GM12878 (cell line): ENCODE data around the gene MPC1L. TPM values are rescaled to one million over a fixed set of nuclear protein-coding genes. Genes with fewer than 3 reads are reported as not detected.

Experiments used
- ATAC-seq: fragments of 200-7000 bp; cut with Tn5 transposase; 3 replicates; pipeline ENCODE4 v1.9.1; 2020; ENCODE audit warnings: mild to moderate bottlenecking, moderate library complexity
- BruUV-seq: library from RNA; stranded (reverse); fragments of 400-500 nt; replicated peaks from 2 replicates; lab custom pipeline; 2021; lab: Mats Ljungman, UMichigan
- CTCF ChIA-PET: fragments of 300-600 bp; sonication (Branson Sonifier 250); formaldehyde crosslinking; extraction: SDS; loops from one replicate; lab custom pipeline; 2021; ENCODE audit warnings: inconsistent platforms; lab: Yijun Ruan, JAX
- POLR2A ChIA-PET: fragments of 350-600 bp; formaldehyde crosslinking; extraction: SDS; loops from one replicate; lab custom pipeline; 2021; ENCODE audit warnings: inconsistent platforms; lab: Charles Lee
- RAD21 ChIA-PET: fragments of 300-600 bp; sonication (Branson Sonifier 250); formaldehyde crosslinking; loops from one replicate; lab custom pipeline; 2023; ENCODE audit warnings: antibody characterized with exemption; ENCODE audit not compliant: unreplicated experiment; lab: Charles Lee
- SMC1A ChIA-PET: fragments of 300-600 bp; sonication (Branson Sonifier 250); formaldehyde crosslinking; loops from one replicate; lab custom pipeline; 2023; ENCODE audit not compliant: unreplicated experiment, uncharacterized antibody; lab: Charles Lee
- DNase-seq: peaks from one replicate; pipeline ENCODE4 v3.0.0-alpha.2; 2011; ENCODE audit warnings: low read depth, low spot score
- FAIRE-seq: peaks from 3 replicates; lab custom pipeline; 2011; peaks lifted over from hg19 to GRCh38; lab: Jason Lieb, UNC
- H2AFZ ChIP-seq: 2 replicates; pipeline ENCODE4 v1.6.0; 2011; ENCODE audit warnings: low read depth, low read length, control low read depth; ENCODE audit not compliant: control insufficient read depth
- H3K27ac ChIP-seq: 2 replicates; pipeline ENCODE4 v1.5.1; 2011; ENCODE audit warnings: control low read depth; ENCODE audit not compliant: control insufficient read depth, insufficient read depth
- H3K27me3 ChIP-seq, 2 experiments: replicated peaks in 1 of 2; 2 replicates each; pipeline versions ENCODE4 v1.6.0 to v1.6.1; 2011; ENCODE audit warnings: low read length in 1 of 2; ENCODE audit not compliant: control insufficient read depth in 2 of 2, insufficient read depth in 2 of 2
- H3K36me3 ChIP-seq, 2 experiments: 2 replicates each; pipeline ENCODE4 v1.5.1; 2011; ENCODE audit warnings: low read length in 1 of 2; ENCODE audit not compliant: control insufficient read depth in 2 of 2, insufficient read depth in 2 of 2
- H3K4me1 ChIP-seq: 2 replicates; pipeline ENCODE4 v1.6.1; 2011; ENCODE audit warnings: mild to moderate bottlenecking, low read length, moderate library complexity, mixed read lengths; ENCODE audit not compliant: control insufficient read depth, insufficient read depth
- H3K4me2 ChIP-seq: 2 replicates; pipeline ENCODE4 v1.6.0; 2011; ENCODE audit warnings: control low read depth; ENCODE audit not compliant: control insufficient read depth, insufficient read depth
- H3K4me3 ChIP-seq: fragments of 200-600 bp; sonication (generic); 2 replicates; pipeline ENCODE4 v1.5.1; 2016
- H3K79me2 ChIP-seq: 2 replicates; pipeline ENCODE4 v1.6.0; 2011; ENCODE audit warnings: low read length; ENCODE audit not compliant: control insufficient read depth, insufficient read depth
- H3K9ac ChIP-seq: 2 replicates; pipeline ENCODE4 v1.8.0; 2011; ENCODE audit warnings: low read length, control low read depth, mixed read lengths; ENCODE audit not compliant: control insufficient read depth, insufficient read depth
- H3K9me3 ChIP-seq: replicated peaks from 3 replicates; pipeline ENCODE4 v1.5.1; 2011; ENCODE audit warnings: mild to moderate bottlenecking, low read length; ENCODE audit not compliant: control insufficient read depth, insufficient read depth
- H4K20me1 ChIP-seq: 2 replicates; pipeline ENCODE4 v1.6.0; 2011; ENCODE audit not compliant: control insufficient read depth, insufficient read depth
- ATF7 ChIP-seq: fragments of 450-650 bp; IDR thresholded peaks from 2 replicates; pipeline ENCODE4 v1.6.1; 2016; ENCODE audit warnings: low read depth, mild to moderate bottlenecking
- FOXK2 ChIP-seq: fragments of 450-650 bp; IDR thresholded peaks from 2 replicates; pipeline ENCODE4 v1.6.1; 2017; ENCODE audit warnings: mild to moderate bottlenecking, moderate library complexity
- KDM1A ChIP-seq: fragments of 200-600 bp; sonication (generic); IDR thresholded peaks from 2 replicates; pipeline ENCODE4 v1.6.1; 2016; ENCODE audit warnings: borderline replicate concordance
- TARDBP ChIP-seq: IDR thresholded peaks from 2 replicates; pipeline ENCODE4 v1.6.1; 2016; ENCODE audit warnings: borderline replicate concordance
- TCF7 ChIP-seq: IDR thresholded peaks from 2 replicates; pipeline ENCODE4 v1.6.1; 2014; ENCODE audit warnings: antibody characterized with exemption, borderline replicate concordance
- ZNF24 ChIP-seq: fragments of 450-650 bp; IDR thresholded peaks from 2 replicates; pipeline ENCODE4 v1.6.1; 2017; ENCODE audit warnings: antibody characterized with exemption, mild to moderate bottlenecking
- WGBS: methylation state at CpG from one replicate; pipeline ENCODE4 v1.1.6; 2016; ENCODE audit warnings: low lambda C conversion rate; ENCODE audit not compliant: insufficient replicate concordance, insufficient coverage; ENCODE audit errors: missing lambda C conversion rate; 5-methylcytosine and 5-hydroxymethylcytosine counted together
- in situ Hi-C: fragments of 300-500 bp; cut with MboI; formaldehyde crosslinking; loops from 9 replicates; pipeline ENCODE4 v1.14.3; 2018; ENCODE audit warnings: mixed read lengths
- intact Hi-C: fragments of 100-400 bp; cut with micrococcal nuclease; formaldehyde crosslinking; loops from one replicate; pipeline ENCODE4 v1.14.2; 2022; ENCODE audit not compliant: unreplicated experiment
- polyA plus RNA-seq, 11 experiments: library from polyadenylated mRNA; depleted of rRNA in 4 of 11; unstranded in 6 of 11; stranded (reverse) in 5 of 11; fragments of >200 nt; fragmentation: Nextera tagmentation in 4 of 11; fragmentation: Illumina TruSeq in 1 of 11; extraction: Ambion mirVana in 4 of 11; extraction: Trizol in 1 of 11; gene quantifications; 1 replicate in 1 of 11; 2 replicates in 10 of 11; pipeline versions ENCODE4 v1.2.1 to v1.2.3, GENCODE V29; 2011 to 2016; ENCODE audit warnings: inconsistent platforms in 2 of 11, missing spikeins in 2 of 11, low read depth in 1 of 11
- total RNA-seq, 4 experiments: library from RNA; depleted of rRNA in 3 of 4; stranded (reverse); fragments of >200 nt in 3 of 4; fragmentation: Illumina TruSeq in 1 of 4; extraction: Trizol in 1 of 4; gene quantifications; 2 replicates each; pipeline versions ENCODE4 v1.2.1 to v1.2.3, GENCODE V29; 2013 to 2021
- TF ChIP-seq, protein P1 (sequence below): fragments of 450-650 bp; IDR thresholded peaks from 2 replicates; pipeline ENCODE4 v1.6.1; 2017; ENCODE audit warnings: mild to moderate bottlenecking
- TF ChIP-seq, protein P2 (sequence below): fragments of 450-650 bp; formaldehyde crosslinking; IDR thresholded peaks from 2 replicates; pipeline ENCODE4 v1.5.0; 2022; ENCODE audit warnings: mild to moderate bottlenecking, missing genetic modification characterization

MPC1L gene
- total and polyA plus RNA-seq, 10 of the 15 experiments (the other 5 are each of a cell fraction or from before 2014, with no cell fraction given), result not detected

DNA sequence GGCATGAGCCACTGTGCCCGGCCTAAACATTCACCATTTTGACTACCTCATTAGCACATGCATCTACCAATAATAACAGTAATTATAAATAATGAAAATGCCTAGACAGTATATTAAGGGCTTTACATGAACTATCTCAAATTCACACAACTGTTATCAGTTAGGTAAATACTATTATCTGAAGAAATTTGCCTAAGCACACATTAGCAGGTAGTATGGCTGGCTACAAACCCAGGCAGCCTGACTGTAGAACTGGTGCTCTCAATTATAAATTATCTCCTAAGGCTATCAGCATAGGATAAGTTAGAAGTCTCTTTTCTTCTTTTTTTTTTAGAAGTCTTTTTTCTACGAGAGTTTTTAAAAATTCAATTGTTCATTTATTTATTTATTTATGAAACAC, 38.3 kb downstream of the MPC1L start:
- ChIA-PET SMC1A (interaction anchor here (1.2 to 2.4 kb wide), 2 partner anchors 10 to 121 kb away, joined by 5 to 11 read pairs; no protein-coding TSS in a partner anchor), POLR2A (no interaction called here), CTCF (interaction anchor here (1.0 to 2.1 kb wide), 2 partner anchors 9 to 133 kb away, joined by 4 to 9 read pairs; no protein-coding TSS in a partner anchor), RAD21 (no interaction called here)
- H4K20me1 ChIP-seq, result no peaks in the 10 kb centered on the region
- ATAC-seq (no peak), DNase-seq (no peak), FAIRE-seq (no peak)
- no peak overlapping the region for H3K4me3 ChIP-seq
- H3K4me1 ChIP-seq, result no peaks in the 10 kb centered on the region; the same call in 1 of the 2 replicates
- no peaks in the 10 kb centered on the region for H3K9me3 ChIP-seq
- no peaks in the 10 kb centered on the region for H3K79me2 ChIP-seq
- in situ Hi-C loops (no loop called here), intact Hi-C loops (loop anchor here (5.0 kb wide), 1 partner anchor 76 kb away; the partner anchor contains the start of gene MED14)
- H3K27ac ChIP-seq, result no peak overlapping the region
- H3K27me3 ChIP-seq, result no peaks in the 10 kb centered on the region
- H3K36me3 ChIP-seq, result peaks cover 1 to 17% of the 10 kb centered on the region in 2 experiments
- TF ChIP-seq KDM1A (no peak), ATF7 (no peak), FOXK2 (no peak), ZNF24 (no peak), TCF7 (no peak), TARDBP (no peak)
- TF ChIP-seq, protein P1, sequence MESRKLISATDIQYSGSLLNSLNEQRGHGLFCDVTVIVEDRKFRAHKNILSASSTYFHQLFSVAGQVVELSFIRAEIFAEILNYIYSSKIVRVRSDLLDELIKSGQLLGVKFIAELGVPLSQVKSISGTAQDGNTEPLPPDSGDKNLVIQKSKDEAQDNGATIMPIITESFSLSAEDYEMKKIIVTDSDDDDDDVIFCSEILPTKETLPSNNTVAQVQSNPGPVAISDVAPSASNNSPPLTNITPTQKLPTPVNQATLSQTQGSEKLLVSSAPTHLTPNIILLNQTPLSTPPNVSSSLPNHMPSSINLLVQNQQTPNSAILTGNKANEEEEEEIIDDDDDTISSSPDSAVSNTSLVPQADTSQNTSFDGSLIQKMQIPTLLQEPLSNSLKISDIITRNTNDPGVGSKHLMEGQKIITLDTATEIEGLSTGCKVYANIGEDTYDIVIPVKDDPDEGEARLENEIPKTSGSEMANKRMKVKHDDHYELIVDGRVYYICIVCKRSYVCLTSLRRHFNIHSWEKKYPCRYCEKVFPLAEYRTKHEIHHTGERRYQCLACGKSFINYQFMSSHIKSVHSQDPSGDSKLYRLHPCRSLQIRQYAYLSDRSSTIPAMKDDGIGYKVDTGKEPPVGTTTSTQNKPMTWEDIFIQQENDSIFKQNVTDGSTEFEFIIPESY, result no peak
- TF ChIP-seq, protein P2, sequence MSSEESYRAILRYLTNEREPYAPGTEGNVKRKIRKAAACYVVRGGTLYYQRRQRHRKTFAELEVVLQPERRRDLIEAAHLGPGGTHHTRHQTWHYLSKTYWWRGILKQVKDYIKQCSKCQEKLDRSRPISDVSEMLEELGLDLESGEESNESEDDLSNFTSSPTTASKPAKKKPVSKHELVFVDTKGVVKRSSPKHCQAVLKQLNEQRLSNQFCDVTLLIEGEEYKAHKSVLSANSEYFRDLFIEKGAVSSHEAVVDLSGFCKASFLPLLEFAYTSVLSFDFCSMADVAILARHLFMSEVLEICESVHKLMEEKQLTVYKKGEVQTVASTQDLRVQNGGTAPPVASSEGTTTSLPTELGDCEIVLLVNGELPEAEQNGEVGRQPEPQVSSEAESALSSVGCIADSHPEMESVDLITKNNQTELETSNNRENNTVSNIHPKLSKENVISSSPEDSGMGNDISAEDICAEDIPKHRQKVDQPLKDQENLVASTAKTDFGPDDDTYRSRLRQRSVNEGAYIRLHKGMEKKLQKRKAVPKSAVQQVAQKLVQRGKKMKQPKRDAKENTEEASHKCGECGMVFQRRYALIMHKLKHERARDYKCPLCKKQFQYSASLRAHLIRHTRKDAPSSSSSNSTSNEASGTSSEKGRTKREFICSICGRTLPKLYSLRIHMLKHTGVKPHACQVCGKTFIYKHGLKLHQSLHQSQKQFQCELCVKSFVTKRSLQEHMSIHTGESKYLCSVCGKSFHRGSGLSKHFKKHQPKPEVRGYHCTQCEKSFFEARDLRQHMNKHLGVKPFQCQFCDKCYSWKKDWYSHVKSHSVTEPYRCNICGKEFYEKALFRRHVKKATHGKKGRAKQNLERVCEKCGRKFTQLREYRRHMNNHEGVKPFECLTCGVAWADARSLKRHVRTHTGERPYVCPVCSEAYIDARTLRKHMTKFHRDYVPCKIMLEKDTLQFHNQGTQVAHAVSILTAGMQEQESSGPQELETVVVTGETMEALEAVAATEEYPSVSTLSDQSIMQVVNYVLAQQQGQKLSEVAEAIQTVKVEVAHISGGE (CRISPR knock-in tag), result no peak
- no TSS peak for BruUV-seq
- H3K4me2 ChIP-seq, result no peak overlapping the region
- WGBS, result 100% methylated on average over 2 of the region's 2 CpGs
- H3K9ac ChIP-seq, result no peak overlapping the region
- no peak overlapping the region for H2AFZ ChIP-seq
